HG02852 (cell line): ENCODE measurements around the gene UHMK1.

Experiments used
- ATAC-seq: cut with Tn5 transposase; IDR thresholded peaks from one replicate; pipeline ENCODE4 v1.9.1; 2021; ENCODE audit warnings: mild to moderate bottlenecking, moderate library complexity; ENCODE audit not compliant: unreplicated experiment

Gene UHMK1

DNA sequence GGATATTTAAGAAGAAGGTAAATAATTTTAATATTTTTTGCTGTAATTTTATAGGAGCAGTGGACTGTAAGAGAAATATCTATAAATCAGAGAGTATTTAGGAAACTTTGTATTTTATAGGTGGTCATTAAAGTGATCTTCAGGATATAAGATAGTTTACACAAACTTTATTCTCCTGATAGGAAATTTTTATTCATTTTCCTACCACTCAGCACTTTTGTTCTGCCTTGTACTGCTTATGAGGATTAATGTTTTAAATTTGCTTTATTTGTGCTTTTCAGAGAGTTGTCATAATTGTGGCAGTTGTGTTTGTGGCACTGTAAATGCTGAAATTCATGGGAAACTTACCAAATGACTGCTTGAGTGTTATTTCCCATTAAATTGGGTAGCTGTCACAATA, 29.7 kb downstream of the UHMK1 start:
- no peak for ATAC-seq

DNA sequence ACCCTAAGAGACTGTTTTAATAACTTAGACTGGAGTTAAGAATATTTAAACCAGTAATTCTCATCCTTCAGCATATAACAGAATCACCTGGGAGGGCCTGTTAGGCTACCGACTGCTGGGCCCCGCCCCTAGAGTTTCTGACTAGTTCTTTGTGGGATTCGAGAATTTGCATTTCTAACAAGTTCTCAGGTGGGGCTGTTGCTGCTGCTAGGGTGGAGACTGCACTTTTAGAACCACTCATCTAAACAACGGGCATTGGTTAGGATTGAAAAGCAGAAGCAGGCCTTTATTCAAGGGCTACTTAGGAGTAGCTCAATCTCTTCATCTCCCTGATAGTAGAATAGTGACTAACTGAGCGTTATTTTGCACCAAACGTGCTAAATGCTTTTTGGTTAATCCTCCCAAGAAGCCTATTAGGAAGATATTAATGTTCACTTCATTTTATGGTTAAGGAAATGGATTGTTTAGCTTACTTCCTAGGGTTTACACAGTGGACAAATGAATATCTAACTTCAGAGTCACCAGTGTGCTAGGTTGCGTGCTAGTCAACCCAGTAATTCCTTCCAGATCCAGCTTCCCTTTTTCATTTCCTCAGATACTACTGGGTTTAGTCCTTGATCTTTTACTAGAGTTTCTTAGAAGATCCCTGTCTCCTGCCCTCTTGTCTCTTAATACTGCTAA, 32.8 kb downstream of the UHMK1 start:
- peak; percentile 95 for ATAC-seq

DNA sequence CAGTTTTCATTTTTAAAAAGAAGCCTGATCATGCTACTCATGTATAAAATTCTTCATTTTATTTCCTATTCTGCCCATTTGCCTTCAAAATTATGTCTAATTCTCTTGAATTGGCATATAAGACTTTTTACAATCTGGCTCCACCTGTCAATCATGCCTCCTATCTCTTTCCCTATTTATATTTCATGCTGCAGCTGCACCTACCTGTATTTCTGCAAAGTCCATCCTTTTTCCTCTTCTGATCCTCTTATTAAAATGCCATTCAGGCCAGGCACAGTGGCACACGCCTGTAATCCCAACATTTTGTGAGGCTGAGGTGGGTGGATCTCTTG, 33.3 kb downstream of the UHMK1 start:
- ATAC-seq = no peak

DNA sequence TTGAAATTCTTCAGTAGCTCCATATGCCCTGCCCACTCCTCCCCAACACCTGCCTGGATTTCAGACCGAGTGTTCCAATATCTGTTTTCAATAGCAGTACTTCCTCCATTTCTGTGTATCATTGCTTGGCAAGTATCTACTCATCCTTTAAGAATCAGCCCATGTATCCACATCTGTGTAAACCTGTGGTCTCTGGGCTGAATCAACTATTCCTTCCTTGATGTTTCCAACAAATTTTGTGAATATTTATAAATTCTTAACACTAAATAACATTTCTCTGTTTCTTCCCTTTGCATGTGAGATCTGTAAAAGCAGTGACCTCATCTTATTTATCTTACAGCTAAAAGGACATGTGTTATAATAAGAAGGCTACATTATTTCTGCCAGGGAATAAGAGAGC, 37.9 kb downstream of the UHMK1 start:
- ATAC-seq = no peak

DNA sequence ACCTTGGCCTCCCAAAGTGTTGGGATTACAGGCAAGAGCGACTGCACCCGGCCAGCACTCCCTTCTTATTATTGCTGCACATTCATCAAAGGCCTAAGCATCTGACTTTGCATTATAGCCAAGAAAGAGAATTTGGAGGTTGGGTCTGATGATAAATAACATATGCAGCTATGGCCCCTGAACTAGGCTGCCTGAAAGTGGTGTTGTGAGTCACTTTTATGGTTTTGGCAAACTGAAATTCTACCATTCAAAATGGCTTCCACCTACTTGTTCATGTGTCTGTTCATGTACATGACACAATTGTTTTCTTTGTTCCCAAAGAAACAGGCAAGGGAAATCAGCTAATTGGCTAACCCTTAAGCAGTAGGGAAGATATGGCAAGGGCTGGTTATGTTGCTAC, 38.9 kb downstream of the UHMK1 start:
- no peak for ATAC-seq

DNA sequence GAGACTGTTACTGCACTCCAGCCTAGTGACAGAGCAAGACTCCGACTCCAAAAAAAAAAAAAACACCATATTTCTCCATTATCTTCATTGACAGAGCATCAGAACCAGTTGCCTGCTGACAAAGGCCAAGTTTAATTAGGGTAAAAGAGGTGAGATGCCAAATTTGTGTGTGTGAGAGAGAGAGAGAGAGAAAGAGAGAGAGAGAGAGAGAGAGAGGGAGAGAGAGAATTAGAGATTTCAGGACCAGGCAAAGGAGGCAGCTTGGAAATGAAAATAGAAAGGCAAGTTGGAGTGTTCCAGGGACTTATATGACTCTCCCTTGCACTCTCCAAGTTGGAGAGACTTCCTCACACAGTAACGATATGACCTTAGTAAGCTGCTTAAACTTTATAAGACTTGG, 39.6 kb downstream of the UHMK1 start:
- no peak for ATAC-seq

DNA sequence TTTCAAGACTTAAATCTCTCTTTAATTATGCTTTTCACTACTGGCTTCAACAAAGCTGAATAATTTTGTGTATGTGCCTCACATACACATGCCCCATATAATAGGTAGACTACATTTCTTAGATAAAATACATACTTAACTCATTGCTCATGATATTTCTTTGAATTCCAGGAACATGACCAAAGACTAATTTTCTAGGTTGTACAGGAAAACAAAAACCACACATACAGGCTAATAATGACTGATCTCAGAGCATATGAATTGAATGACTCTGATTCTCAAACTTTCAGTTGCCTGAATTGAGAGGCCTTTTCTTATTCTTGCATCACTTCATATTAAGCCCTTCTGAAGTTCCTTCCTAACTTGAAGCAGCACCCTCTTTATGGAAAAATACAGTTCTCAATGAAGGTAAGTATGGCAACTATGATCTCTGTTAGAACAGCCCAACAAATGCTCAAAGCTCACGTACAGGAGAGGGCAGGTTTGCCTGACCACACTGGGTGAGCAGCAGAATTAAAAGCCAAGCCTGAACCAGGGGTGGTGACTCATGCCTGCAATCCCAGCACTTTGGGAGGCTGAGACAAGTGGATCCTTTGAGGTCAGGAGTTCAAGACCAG, 41.3 kb downstream of the UHMK1 start:
- ATAC-seq = no peak

DNA sequence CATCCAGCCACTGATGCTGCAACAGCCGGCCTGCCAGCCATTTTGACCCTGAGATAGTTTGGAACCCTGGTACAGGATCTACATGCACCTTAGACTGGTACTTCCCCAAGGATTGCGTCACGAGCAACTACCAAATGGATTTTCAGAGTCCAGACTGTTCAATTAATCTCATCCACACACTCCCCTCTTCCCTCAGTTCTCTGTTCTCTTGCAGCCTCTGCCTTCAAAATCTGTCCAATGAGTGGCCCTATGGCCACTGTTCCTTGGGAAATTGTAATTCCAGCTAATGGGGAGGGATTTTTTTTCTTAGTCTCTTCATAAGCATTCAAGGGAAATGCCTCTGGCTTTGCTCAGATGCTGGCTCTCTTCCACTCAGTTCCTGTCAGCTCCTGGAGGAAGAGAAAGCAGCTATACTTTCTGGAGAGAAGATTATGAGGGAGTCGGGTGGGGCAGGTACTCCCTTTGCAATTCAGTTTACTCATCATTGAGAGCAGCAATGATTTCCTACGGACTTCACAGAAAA, 44.1 kb downstream of the UHMK1 start:
- no peak for ATAC-seq

DNA sequence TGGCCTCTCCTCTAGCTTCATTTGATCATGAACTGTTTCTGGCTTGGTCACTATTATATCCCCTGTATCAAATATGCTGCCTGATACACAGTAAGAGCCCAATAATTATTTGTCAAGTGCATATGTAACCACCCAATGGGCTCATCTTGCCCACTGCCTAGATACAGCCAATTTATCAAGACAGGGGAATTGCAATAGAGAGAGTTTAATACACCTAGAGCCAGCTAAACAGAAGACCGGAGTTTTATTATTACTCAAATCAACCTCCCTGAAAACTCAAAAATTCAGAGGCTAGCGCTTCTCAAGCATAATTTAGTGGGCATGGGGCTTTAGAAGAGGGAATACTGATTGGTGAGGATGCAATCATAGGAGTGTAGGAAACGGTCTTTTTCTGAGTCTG, 45.6 kb downstream of the UHMK1 start:
- no peak for ATAC-seq

DNA sequence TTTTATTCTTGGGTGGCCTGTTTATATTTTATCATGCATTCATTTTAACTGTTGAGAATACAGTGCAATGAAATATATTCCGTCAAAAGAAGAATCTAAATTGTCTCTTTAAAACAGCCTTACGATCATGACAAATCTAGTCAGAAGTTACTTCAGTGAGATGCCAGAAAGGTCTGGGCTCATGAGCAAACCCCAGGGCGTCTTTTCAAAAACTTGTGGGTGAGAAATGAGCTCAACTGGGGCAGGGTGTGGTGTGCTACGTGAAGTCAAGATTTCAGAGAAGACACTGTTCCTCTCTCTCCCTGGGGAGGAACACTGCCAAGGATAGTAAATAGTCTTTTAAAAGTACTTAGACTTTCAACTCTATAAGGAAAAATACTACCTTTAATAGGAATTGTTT, 50.6 kb downstream of the UHMK1 start:
- no peak for ATAC-seq

DNA sequence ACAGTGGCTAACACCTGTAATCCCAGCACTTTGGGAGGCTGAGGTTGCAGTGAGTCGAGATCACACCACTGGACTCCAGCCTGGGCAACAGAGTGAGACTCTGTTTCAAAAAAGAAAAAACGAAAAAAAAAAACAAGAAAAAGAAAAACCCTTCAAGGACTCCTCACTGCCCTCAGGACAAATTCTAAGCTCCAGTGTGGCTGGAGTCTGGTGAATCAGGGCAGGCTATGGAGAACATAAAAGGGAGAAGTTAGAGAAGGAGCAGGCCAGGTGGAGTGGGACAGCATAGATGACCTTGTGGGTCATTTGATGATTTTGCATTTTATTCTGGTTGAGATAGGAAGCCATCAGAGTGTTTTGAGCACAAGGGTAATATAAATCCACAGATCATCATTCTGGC, 51.4 kb downstream of the UHMK1 start:
- ATAC-seq = no peak

DNA sequence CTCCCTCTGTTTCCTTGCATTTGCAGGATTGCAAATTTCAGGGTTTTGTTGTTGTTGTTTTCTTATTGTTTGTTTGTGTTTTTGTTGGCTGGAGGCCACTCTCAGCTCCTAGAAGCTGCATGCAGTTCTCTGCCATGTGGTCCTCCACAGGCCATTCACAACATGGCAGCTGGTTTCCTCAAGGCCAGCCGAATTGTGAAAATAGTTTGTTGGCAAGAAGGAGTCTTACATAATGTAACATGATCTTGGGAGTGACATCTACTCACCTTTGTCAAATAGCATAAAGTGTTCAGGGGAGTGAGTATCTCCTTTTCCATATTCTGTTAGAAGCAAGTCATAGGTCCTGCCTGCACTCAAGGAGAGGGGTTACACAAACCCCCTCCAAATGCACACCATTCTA, 53.3 kb downstream of the UHMK1 start:
- ATAC-seq = no peak

DNA sequence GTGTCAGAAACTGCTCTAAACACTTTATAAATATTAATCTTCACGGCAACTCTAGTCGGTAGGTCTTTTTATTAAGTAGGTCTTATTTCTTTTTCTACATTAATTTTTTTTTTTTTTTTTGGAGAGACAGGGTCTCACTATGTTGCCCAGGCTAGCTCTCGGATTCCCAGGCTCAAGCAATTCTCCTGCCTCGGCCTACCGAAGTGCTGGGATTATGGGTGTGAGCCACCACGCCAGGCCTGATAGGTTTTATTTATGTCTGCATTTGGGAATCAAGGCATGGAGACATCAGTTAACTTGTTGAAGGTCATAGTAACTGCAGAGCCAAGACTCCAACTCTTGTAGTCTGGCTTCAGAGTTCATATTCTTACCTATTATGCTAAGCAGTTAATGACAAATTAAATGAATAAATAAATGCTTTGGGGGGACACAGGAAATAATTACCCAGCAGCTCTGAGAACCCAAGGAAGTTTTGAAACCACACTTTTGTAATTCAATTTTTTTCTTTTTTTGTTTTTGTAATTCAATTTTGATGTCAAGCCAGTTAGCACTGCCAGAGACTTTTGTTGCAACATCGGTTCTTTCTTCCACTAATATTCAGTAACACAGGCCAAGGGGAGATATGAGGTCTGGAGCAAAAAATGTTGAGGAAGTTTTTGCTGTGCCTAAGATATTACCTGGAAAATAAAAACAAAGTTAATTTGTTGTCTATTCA, 54.5 kb downstream of the UHMK1 start:
- no peak for ATAC-seq

DNA sequence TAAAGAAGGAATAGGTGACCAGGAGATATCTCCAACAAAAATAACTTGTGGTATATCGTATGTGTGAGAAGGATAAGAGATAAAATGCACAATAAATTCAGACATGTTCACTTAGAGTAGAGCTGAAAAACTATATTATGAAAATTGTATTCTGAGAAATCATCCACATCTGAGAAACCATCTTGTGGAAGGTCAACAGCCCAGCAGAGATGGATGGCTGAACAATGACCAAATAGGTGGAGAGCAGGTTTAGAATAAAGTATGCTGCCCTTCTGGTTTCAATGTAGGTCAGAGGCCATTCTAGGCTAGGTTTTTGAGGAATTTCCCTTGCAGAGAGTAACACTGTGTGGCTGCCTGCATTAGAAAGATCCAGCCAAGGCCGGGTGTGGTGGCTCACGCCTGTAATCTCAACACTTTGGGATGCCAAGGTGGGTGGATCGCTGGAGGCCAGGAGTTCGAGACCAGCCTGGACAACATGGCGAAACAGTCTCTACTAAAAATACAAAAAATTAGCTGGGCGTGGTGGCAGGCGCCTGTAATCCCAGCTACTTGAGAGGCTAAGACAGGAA, 55.1 kb downstream of the UHMK1 start:
- no peak for ATAC-seq

DNA sequence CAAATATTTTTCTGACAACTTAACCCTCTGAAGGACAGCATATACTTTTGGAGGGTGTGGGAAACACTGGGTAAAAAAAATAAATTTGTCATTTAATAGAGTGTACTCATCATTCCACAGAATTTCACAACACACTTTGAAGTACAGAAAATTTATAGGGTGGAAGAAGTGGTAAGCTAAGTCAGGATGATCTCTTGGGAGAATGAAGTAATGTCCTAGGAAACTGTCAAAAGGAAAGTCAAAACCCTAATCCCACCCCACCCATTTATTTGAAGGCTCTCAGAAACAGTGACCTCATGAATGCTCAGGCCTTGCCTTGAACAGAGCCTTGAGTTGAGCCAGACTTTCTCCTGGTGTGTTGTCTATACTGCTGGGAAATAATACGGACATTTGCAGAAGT, 56.6 kb downstream of the UHMK1 start:
- ATAC-seq = no peak

DNA sequence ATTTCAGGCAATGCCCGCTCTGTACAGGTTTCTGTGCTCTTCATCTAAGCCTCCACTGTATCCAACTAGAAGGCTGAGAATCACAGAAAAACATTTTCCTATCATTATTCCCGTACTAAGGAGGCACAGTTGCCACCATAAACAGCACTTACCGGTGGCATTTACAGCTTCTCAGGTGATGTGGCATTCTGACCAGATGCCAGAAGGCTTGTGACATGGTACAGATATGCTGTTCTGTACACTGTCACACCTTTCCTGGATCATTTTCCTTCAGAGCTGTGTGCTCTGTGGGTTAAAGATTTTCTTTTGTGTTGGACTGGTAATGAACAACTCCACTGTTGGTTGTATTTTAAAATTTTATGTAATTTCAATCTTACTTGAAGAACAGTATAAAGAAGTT, 59.9 kb downstream of the UHMK1 start:
- no peak for ATAC-seq

DNA sequence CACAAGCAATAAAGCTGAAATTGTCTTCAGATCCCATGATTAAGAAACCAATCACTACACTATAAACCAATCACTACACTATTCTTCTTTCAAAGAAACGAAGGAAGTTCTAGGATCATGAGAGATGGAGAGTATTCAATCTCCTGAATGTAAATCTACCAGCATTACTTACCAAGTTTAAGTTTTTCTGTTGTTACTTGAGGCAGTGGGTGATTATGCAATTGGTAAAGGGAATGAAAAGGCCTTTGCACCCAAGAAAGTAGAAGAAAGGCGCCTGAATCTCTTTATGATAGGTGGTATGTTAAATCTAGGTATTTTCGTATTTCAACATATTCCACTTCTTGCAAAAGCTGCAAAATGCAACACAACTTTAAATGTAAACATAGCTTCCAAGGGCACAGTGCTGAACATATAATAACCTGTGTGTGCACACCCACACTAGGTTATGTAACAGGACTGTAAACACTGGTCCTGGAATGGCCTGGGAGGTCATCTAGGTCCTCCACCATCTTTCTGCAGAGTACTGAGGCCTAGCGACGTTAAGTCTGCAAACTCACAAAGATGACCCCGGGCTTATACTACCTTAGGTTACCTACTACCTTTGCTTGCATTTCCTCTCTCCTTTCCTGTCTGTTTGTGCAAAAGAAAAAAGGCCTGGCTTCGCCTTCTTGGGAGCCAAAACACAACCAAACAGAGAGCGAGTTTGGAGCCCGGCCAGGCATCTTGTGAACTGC, 62.9 kb downstream of the UHMK1 start:
- ATAC-seq = no peak

DNA sequence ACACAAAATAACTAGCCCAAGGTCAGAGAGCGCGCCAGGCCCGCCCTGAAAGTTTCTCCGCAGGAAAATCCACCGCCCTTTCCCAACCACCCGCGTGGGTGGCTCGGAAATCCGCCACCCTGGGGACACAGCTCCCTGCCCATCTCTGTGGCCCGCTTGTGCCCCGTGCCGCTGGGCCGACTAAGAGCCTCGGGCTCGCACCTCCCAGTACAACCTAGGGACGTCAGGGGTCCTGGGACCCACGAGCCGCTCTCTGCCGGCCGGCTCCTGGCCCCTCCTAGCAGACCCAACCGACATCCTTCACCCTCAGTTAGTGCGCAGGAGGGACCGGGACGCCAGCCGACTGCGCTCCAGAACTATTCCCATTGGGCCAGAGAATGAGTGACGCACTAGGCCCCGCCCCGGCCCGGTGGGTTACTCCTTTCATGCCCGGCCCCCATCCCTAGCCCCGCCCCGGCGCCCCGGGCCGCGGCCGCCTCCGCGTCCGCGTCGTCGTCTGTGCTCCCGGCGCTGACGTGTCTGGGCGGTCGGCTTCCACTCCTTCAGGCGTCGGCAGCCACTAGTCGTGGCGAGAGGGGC, 63.5 kb downstream of the UHMK1 start:
- peak; percentile 96 for ATAC-seq

DNA sequence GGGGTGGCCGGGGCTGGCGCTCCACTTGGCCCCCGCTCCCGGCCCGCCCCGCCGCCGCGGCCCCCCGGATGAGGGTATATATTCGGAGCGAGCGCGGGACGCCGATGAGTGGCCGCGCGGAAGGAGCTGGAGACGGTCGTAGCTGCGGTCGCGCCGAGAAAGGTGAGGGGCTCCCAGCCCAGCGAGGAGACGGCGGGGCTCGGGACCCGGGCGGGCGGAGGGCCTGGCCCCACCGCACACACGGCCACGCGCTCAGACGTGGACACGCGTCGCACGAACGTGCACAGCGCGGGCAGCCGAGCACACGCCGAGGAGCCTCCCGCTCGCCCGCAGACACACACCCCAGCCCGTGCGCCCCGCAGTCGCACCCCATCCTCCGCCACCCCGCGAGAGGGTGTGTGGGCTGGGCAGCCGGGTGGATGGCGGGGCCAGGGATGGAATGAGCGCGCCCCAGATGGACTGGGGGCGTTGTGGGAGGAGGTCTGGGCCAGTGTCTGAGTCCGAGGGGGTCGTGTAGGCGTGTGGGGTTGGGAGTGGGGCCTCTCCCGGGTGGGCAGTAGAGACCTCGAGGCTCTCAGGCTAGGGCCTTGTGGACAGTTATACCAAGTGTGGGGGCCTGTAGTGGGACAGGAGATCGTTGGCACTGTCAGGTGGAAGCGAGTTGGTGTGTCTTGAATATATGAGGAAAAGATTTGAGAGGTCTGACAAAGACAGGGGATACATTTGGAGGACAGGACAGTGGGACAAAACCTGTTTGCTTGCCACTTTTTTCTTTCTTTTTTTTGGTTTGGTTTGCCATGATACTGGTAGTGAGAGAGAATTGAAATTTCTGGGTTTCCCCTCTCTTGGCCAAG, 64.2 kb downstream of the UHMK1 start, which contains the start of gene UAP1:
Gene UAP1 (plus strand): TSS at position 107 of the 854 bp plus-strand sequence. CDS start 4,347 bp downstream, outside the sequence.
- peak; percentile 34 for ATAC-seq

DNA sequence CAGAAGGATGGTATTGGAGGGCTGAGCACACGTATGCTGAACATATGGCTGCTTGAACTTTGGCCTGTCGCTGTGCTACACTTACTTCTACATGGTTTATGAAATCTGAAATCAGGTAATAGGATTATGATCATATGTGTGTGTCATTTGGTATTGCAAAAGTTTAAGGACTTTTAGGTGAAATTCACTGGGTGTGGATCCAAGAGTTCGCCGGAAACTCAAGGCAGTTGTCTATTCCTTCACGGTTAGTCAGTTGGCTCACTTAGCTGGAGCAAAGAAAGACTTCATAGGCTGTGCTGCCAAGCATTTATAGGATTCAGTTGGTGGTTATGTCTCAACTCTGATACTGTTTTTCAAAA, 64.8 kb downstream of the UHMK1 start:
- no peak for ATAC-seq
